Loucy (cell line): ENCODE data around the gene ENTPD8.

Source experiments
- H2AFZ ChIP-seq: fragments of 200-600 bp; sonication (generic); 2 replicates; pipeline ENCODE4 v1.6.0; 2016; ENCODE audit warnings: antibody characterized with exemption, mild to moderate bottlenecking, low read length, moderate library complexity
- H3F3A ChIP-seq: fragments of 200-600 bp; 2 replicates; pipeline ENCODE4 v1.6.0; 2016; ENCODE audit warnings: antibody characterized with exemption, low read depth, mild to moderate bottlenecking
- H3K27me3 ChIP-seq: fragments of 200-600 bp; sonication (generic); 2 replicates; pipeline ENCODE4 v1.6.1; 2014; ENCODE audit warnings: low read length, mild to moderate bottlenecking; ENCODE audit not compliant: insufficient read depth, poor library complexity, severe bottlenecking
- H3K36me3 ChIP-seq: fragments of 200-600 bp; sonication (generic); 2 replicates; pipeline ENCODE4 v1.6.1; 2016; ENCODE audit warnings: low read length; ENCODE audit not compliant: insufficient read depth
- H3K4me1 ChIP-seq: fragments of 200-600 bp; sonication (generic); 2 replicates; pipeline ENCODE4 v1.5.1; 2014; ENCODE audit warnings: low read length, mild to moderate bottlenecking; ENCODE audit not compliant: insufficient read depth, poor library complexity, severe bottlenecking
- H3K4me2 ChIP-seq: fragments of 200-600 bp; sonication (generic); 2 replicates; pipeline ENCODE4 v1.6.0; 2014; ENCODE audit warnings: antibody characterized with exemption, low read length, low read depth, mild to moderate bottlenecking; ENCODE audit not compliant: poor library complexity, severe bottlenecking
- H3K4me3 ChIP-seq: fragments of 200-600 bp; sonication (generic); 2 replicates; pipeline ENCODE4 v1.5.1; 2014; ENCODE audit warnings: low read length, mild to moderate bottlenecking, mixed read lengths; ENCODE audit not compliant: poor library complexity, severe bottlenecking
- H3K79me2 ChIP-seq: fragments of 200-600 bp; sonication (generic); 2 replicates; pipeline ENCODE4 v1.6.1; 2014; ENCODE audit warnings: low read length; ENCODE audit not compliant: insufficient read depth
- H3K9ac ChIP-seq: fragments of 200-600 bp; sonication (generic); 2 replicates; pipeline ENCODE4 v1.6.0; 2014; ENCODE audit warnings: mild to moderate bottlenecking, low read depth, low read length, moderate library complexity; ENCODE audit not compliant: poor library complexity, severe bottlenecking
- H3K9me2 ChIP-seq: fragments of 200-600 bp; sonication (generic); replicated peaks from 2 replicates; pipeline ENCODE4 v1.6.1; 2016; ENCODE audit warnings: low read depth, low read length, mixed read lengths
- H3K9me3 ChIP-seq: fragments of 200-600 bp; sonication (generic); 2 replicates; pipeline ENCODE4 v1.6.1; 2014; ENCODE audit warnings: mild to moderate bottlenecking, antibody characterized with exemption, low read length, low read depth; ENCODE audit not compliant: insufficient read depth
- H4K20me1 ChIP-seq: fragments of 200-600 bp; sonication (generic); 2 replicates; pipeline ENCODE4 v1.6.0; 2014; ENCODE audit warnings: antibody characterized with exemption, low read length, mild to moderate bottlenecking; ENCODE audit not compliant: insufficient read depth, poor library complexity, severe bottlenecking
- CTCF ChIP-seq: fragments of 200-600 bp; sonication (generic); conservative IDR thresholded peaks from 2 replicates; pipeline ENCODE4 v1.5.1; 2014; ENCODE audit warnings: mild to moderate bottlenecking, antibody characterized with exemption, low read length
- EZH2phosphoT487 ChIP-seq: fragments of 200-600 bp; IDR thresholded peaks from 2 replicates; pipeline ENCODE4 v1.6.1; 2018; ENCODE audit warnings: antibody characterized with exemption, mild to moderate bottlenecking, moderate library complexity, borderline replicate concordance

The ENTPD8 gene

GRCh38 chr9:137390553-137391410, 50.4 kb downstream of the ENTPD8 start:
- H3F3A ChIP-seq: no peaks in the 10 kb centered on the region
- H3K4me3 ChIP-seq: no peak overlapping the region
- no peak overlapping the region for H2AFZ ChIP-seq
- no peaks in the 10 kb centered on the region for H4K20me1 ChIP-seq
- no peaks in the 10 kb centered on the region for H3K79me2 ChIP-seq
- no peak overlapping the region for H3K4me2 ChIP-seq
- no peaks in the 10 kb centered on the region for H3K36me3 ChIP-seq
- H3K9ac ChIP-seq: no peak overlapping the region
- H3K4me1 ChIP-seq: no peaks in the 10 kb centered on the region
- no peak for TF ChIP-seq EZH2phosphoT487
- TF ChIP-seq CTCF: no peak
- H3K27me3 ChIP-seq: no peaks in the 10 kb centered on the region
- no peaks in the 10 kb centered on the region; the same call in 1 of the 2 replicates for H3K9me3 ChIP-seq
- H3K9me2 ChIP-seq: no peaks in the 10 kb centered on the region

GRCh38 chr9:137389428-137389746, 51.8 kb downstream of the ENTPD8 start:
- Histone ChIP-seq H3K4me3 (no peak overlapping the region), H3K4me2 (no peak overlapping the region), H3K4me1 (no peaks in the 10 kb centered on the region), H3K36me3 (no peaks in the 10 kb centered on the region), H3K9me2 (no peaks in the 10 kb centered on the region), H2AFZ (no peak overlapping the region), H3K9ac (no peak overlapping the region), H3K27me3 (no peaks in the 10 kb centered on the region), H3F3A (no peaks in the 10 kb centered on the region), H4K20me1 (no peaks in the 10 kb centered on the region), H3K9me3 (no peaks in the 10 kb centered on the region; the same call in 1 of the 2 replicates), H3K79me2 (no peaks in the 10 kb centered on the region)
- TF ChIP-seq EZH2phosphoT487: no peak
- no peak for TF ChIP-seq CTCF

- Histone ChIP-seq H3K9me2 (no peaks in the 10 kb centered on the region), H3K4me2 (no peak overlapping the region), H3K27me3 (no peaks in the 10 kb centered on the region), H3K9ac (no peak overlapping the region), H3K4me3 (no peak overlapping the region), H3K4me1 (no peaks in the 10 kb centered on the region), H2AFZ (no peak overlapping the region), H3K36me3 (no peaks in the 10 kb centered on the region), H4K20me1 (no peaks in the 10 kb centered on the region), H3F3A (no peaks in the 10 kb centered on the region), H3K9me3 (no peaks in the 10 kb centered on the region; the same call in 1 of the 2 replicates), H3K79me2 (no peaks in the 10 kb centered on the region)
- TF ChIP-seq EZH2phosphoT487 (no peak), CTCF (no peak)
These were observed 52.3 kb downstream of the ENTPD8 start for GRCh38 chr9:137388589-137389427.
